ENCODE results near the gene SNRPF.
A peak's percentile ranks its signal among the peaks of the same experiment; 100 is the strongest.
"Not testable (repeated sequence)": the region's sequence is repeated elsewhere in the genome, so short reads cannot be mapped to it uniquely, and the experiment has no call there.

The SNRPF gene

DNA sequence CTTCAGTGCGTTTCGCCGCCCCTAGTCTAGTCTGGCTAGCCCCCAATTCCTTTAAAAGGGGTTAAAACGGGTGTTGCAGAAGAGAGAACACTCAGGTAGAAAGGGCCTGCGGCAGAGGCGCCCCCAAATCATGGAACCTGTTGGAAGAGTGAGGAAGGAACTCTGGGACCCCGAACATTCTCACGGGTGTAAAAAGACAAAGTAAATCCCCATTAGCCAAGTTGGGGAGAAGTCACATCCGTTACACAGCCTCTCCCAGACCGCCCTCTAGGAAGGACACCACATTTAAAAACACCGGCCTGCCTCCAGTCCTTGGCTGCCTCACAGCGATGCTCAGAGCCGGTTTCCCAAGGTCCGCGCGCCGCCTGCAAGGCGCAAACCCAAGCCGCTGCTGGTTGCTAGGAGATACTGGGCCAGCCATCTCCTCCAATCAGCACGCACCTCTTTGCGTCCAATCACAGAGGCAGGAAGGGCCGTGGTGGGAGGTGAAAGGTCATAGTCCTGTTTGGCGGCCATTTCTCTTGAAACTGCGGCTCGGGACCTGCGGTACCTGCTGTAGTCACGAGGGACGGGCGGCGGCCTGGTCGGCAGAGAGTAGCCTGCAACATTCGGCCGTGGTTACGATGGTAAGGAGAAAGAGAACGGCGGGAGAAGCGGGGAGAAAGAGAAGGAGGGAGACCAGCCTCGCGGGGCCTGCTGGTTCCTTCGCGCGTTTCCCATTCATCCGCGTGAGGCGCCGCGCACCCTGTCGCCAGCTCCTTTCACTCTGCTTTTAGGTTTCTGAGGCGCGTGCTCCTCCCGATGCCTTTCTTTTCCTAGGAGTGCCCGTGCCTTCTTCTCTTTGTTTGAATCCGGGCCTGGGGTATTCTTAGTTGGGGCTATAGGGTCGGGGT, at the start of gene SNRPF:
TSS of gene SNRPF (plus strand) at position 502 of the 893 bp plus-strand sequence. CDS start at position 624, 122 bp downstream.
- peak; percentile 98 to 99 for ATAC-seq

- no peak for ATAC-seq
These were observed 49.6 kb upstream of the SNRPF start for GRCh38 chr12:95809000-95809680.

DNA sequence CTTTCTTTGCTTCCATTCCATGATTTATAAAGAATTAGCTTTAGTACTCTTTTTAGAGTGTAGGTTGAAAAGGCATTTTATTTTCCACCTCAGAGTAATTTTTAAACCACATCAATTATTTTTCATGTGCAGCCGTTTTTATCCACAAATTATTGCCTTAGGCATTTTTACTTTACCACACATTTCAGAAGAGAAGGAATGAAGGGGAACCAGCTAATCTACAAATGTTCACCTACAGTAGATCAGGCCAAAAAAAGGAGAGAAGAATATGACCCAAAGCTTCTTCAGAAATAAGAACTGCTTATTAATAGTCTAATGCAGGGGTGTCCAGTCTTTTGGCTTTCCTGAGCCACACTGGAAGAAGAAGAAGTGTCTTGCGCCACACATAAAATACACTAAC, 48.3 kb upstream of the SNRPF start:
- ATAC-seq = no peak

GRCh38 chr12:95812155-95812554, 46.6 kb upstream of the SNRPF start:
- ATAC-seq = not testable (repeated sequence)

DNA sequence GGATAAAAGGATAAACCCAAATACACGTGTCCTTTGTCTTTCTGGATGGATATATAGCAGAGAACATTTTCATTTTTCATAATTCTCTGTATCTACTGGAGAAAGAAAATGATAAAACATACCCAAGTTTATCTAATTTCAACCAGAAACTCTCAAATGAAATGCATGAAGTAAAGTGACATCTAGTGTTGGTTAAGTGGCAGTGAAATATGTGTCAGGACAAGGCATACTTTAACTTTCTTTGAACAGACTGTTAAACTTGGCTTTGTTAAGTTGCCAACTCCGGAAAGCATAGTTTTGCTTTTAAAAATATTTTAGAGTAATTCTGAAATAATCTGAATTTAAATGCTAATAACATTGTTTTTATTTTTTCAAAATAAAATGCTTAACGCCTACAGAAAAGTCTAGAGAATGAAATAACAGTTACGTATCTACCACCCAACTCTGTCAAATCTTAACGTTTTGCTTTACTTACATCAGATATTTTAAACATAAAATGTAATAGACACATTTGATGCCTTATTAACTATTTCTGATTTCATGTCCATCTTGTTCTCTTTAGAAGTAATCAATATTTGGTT, 43.0 kb upstream of the SNRPF start:
- no peak for ATAC-seq

GRCh38 chr12:95820096-95820703, 38.6 kb upstream of the SNRPF start:
- no peak for ATAC-seq

DNA sequence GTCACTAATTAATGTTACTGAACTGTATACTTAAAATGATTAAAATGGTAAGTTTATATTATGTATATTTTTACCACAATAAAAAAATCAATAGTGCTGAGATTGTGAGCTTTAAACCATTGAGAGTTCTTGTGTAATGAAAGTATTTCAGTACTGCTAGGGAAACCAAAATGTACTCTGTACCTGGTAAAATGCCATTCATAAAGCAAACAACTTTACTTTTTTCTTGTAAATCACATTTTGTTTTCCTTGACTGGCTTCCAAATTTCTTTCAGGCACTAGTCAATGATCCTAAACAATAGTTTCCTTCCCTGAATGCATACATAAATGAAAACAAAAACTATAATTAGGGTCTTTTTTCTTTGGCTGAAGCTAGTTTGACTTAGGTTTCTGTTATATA, 29.4 kb upstream of the SNRPF start:
- ATAC-seq = no peak

DNA sequence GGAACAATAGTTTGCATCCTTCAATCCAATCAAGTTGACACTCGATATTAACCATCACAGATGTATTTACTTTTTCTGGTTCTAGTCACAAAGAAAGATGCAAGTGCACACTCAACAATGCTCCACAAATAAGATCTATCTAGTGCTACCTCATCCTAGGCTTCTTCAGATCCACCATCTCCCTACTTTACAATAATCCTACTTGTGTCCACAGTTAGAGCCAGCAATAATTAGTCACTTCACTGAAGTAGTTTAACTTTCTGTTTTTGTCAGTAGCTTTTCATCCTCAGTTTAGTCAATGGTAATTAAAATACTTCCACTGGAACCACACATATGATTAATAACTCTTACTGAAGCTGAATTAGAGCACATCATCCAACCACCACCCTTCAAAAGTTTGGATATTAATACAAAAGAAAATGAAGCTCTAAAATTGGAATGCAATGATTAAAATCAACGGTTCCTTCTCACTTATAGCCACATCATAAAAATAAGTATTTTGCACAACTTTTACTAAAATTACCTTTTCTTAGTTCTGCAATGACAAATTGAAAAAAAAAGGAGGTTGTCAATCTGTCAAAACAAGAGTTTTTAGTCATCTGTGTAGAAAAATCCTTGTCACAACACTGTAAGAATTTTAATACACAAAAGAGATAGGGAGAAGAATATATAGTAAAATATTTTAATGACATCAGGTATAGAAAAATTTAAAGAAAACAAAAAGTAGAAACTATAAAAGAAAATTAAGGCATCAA, 28.2 kb upstream of the SNRPF start:
- ATAC-seq = no peak

DNA sequence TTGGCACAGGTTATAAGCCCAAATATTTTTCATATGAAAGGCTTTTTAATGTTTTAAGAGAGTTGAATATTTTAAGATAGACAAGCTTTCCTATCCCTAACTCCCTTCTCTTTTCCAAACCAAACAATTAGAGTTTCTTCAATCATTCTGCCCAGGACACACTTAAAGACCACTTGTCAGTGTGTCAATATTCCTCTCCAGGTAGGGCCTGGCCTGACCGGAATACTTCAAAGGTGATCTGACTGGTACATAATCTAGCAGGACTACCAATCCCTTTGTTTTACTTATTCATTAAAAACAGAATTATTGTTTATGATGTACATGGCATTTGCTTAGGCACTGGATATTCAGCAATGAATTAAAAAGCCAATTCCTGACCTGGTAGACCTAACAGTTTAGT, 24.2 kb upstream of the SNRPF start:
- no peak for ATAC-seq

DNA sequence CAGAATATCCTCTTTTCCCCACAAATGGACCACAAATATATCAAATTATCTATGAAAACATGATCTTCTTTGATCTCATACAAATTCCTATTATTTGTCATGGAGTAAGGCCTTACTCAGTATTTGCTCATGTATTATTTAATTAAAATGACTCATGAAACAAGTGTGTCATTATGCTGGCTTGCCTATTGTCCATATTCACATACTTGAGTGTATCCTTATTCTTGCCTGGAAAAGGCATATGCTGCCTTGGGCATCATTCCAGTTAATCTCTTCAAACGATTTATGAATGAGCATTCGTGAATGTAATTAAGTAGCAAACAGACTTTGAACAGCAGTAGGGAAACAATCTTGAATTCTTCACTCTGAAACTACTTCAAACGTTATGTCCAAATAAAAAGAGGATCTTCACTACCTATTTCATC, 22.6 kb upstream of the SNRPF start:
- ATAC-seq = no peak

- no peak for ATAC-seq
These were observed 22.0 kb upstream of the SNRPF start for GRCh38 chr12:95836630-95837239.

GRCh38 chr12:95837240-95838038, 21.3 kb upstream of the SNRPF start:
- ATAC-seq = no peak

DNA sequence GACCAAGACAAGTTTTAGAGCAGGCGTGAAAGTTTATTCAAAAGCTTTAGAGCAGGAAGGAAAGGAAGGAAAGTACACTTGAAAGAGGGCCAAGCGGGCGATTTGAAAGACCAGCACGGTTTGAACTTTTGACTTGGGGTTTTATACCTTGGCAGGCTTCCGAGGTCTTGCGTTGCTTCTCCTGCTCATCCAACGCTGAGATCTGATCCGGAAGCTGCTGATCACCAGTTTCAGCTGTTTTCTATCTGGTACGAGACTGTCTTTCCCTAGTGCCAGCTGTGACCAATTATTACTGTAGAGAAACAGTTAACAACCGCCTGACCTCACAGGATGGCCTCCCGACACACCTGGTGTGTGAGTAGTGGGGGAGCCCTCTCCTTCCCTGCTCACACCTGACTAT, 20.6 kb upstream of the SNRPF start:
- no peak for ATAC-seq

- ATAC-seq = not testable (repeated sequence)
These were observed 16.3 kb upstream of the SNRPF start for GRCh38 chr12:95842426-95842825.

DNA sequence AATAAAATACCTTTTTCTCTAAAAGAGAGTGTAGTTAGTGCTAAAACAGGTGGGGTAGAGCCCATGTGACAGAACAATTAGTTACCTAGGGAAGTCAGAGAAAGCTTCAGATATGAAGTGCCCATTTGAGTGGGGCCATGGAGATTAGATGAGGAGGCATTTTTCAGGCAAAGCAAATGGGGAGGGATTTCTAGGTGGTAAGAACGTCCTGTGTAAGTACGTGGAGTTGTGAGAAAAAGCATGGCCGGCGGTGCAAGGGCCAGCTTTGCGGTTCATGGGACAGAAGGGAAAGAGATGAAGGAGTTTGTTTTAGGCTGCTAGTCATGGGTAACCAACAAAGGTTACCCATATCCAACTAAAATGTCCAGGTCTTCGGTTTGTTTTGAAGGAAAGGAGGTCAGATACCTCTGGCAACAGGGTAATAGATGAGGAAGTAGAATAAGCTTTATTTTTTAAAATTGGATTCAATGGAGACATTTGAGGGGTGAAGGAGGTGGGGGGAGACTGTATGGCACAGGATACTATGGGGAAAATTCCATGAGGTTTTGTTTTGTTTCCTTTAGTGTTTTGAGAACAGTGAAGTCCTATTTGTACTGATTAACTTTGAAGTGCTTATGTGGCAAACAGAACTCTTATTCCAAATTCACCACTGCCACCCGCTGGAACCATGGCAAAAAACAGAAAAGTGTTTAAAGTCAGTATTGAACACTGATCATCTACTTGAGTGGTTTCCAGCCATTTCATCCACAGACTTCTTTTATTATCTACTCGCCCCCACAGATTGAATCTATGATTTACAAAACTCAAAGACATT, 10.0 kb upstream of the SNRPF start:
- ATAC-seq = no peak

GRCh38 chr12:95851606-95852005, 7.1 kb upstream of the SNRPF start:
- no peak for ATAC-seq

GRCh38 chr12:95852133-95852532, 6.6 kb upstream of the SNRPF start:
- ATAC-seq = no peak

GRCh38 chr12:95857156-95857555, 1.6 kb upstream of the SNRPF start:
- ATAC-seq = no peak

GRCh38 chr12:95857799-95858198, 953 bp upstream of the SNRPF start:
- no peak for ATAC-seq

DNA sequence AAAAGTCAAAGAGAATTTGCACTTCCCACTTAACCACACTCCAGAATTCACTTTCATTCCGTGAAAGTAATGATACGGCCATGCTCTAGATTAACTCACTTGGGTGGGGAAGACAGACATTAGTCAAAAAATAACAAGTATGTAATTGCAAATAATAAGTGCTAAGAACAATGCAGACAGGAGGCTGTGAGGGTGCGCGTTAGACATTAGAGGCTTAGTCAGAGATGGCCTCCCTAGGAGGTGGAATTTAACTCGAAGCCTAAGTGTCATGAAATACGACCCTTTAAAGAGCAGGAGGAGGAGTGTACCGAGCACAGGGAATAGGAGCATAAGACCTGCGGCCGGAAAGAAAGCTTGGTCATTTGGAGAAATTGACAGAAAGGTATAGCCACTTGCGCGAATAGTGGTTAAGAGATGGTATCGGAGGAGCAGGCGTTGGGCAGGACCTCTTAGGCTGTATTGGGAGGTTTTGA, 628 bp downstream of the SNRPF start:
- peak; percentile 22 to 26 for ATAC-seq
